Neuron (in vitro differentiated cells): ENCODE measurements around the gene LRRC42.

Experiments
- H2AFZ ChIP-seq: one replicate; pipeline ENCODE4 v1.6.1; 2013; ENCODE audit warnings: low read depth, mild to moderate bottlenecking, inconsistent platforms, low read length, moderate library complexity
- H3K27me3 ChIP-seq: one replicate; pipeline ENCODE4 v1.6.1; 2013; ENCODE audit warnings: low read length; ENCODE audit not compliant: insufficient read depth
- H3K36me3 ChIP-seq: one replicate; pipeline ENCODE4 v1.6.1; 2013; ENCODE audit warnings: low read length; ENCODE audit not compliant: insufficient read depth
- H3K4me1 ChIP-seq: one replicate; pipeline ENCODE4 v1.6.1; 2013; ENCODE audit warnings: low read length; ENCODE audit not compliant: insufficient read depth
- H3K4me3 ChIP-seq: 2 replicates; pipeline ENCODE4 v1.5.1; 2013; ENCODE audit warnings: mild to moderate bottlenecking, low read length, moderate library complexity
- H3K9me3 ChIP-seq: one replicate; pipeline ENCODE4 v1.6.1; 2013; ENCODE audit warnings: low read length

The LRRC42 gene

GRCh38 chr1:54008876-54009275 lies 62.7 kb downstream of the LRRC42 start:
- Histone ChIP-seq H3K4me1 (no peaks in the 10 kb centered on the region), H2AFZ (no peak overlapping the region), H3K9me3 (no peaks in the 10 kb centered on the region), H3K27me3 (peaks cover 10% of the 10 kb centered on the region), H3K36me3 (no peaks in the 10 kb centered on the region), H3K4me3 (no peak overlapping the region)

DNA sequence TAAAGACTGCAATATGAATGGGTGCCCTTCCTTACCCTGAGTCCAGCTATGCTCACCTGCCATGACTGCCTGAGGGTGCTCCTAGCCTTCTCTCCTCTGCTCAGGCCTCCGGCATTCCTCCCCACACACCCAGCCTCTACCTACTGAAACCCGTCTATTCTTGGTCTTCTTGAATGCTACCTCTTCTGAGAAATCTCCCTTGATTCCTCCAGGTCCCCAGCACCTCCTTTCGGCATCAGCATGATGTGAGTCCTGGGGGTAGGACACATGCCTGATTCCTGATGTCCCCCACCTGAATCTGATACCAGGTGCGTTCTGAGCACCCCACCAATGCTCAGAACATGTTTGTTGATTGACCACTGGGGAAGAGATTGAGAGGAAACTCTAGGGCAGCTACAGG lies 63.3 kb downstream of the LRRC42 start:
- Histone ChIP-seq H3K27me3 (peaks cover 10% of the 10 kb centered on the region), H2AFZ (no peak overlapping the region), H3K9me3 (no peaks in the 10 kb centered on the region), H3K4me1 (no peaks in the 10 kb centered on the region), H3K36me3 (no peaks in the 10 kb centered on the region), H3K4me3 (no peak overlapping the region)

GRCh38 chr1:54010415-54011117 lies 64.4 kb downstream of the LRRC42 start:
- H3K4me3 ChIP-seq = no peak overlapping the region
- peaks cover 10% of the 10 kb centered on the region for H3K27me3 ChIP-seq
- H2AFZ ChIP-seq = no peak overlapping the region
- no peaks in the 10 kb centered on the region for H3K4me1 ChIP-seq
- no peaks in the 10 kb centered on the region for H3K9me3 ChIP-seq
- H3K36me3 ChIP-seq = no peaks in the 10 kb centered on the region

DNA sequence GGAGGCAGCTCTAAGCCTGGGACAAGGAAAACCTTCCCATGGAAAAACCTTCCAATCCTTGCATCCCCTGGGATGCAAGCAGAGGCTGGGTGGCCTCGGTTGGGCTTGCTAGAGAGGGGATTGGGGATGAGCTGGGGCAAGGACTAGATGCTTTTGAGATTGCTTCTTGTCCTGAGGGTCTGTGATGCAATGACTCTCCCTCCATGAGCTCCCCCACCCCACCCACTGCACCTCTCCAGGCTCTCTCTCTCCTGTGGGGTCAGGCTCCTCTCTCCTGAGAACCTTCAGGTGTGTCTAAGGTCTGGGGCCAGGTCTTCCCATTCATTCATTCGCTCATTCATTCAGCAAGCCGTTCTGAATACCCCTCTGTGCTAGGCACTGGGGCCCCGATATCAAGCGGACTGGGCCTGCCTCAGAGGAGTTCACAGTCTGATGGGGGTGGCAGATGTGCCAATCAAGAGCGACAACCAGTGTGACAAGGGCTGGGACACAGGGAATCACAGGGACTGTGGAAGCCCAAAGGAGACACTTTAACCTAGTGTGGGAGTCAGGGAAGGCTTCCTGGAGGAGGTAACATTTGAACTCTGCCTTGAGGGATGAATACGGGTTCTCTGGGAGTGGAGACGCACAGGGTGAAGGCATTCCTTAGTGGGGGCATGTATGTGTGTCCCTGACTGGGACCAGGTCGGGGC lies 65.3 kb downstream of the LRRC42 start:
- Histone ChIP-seq H2AFZ (no peak overlapping the region), H3K36me3 (no peaks in the 10 kb centered on the region), H3K4me3 (no peak overlapping the region), H3K27me3 (peaks cover 12% of the 10 kb centered on the region), H3K4me1 (peaks cover 4% of the 10 kb centered on the region), H3K9me3 (no peaks in the 10 kb centered on the region)

GRCh38 chr1:54012008-54012325 lies 65.8 kb downstream of the LRRC42 start:
- H3K4me3 ChIP-seq = no peak overlapping the region
- H2AFZ ChIP-seq = no peak overlapping the region
- H3K9me3 ChIP-seq = no peaks in the 10 kb centered on the region
- no peaks in the 10 kb centered on the region for H3K36me3 ChIP-seq
- peaks cover 12% of the 10 kb centered on the region for H3K27me3 ChIP-seq
- H3K4me1 ChIP-seq = peaks cover 6% of the 10 kb centered on the region

DNA sequence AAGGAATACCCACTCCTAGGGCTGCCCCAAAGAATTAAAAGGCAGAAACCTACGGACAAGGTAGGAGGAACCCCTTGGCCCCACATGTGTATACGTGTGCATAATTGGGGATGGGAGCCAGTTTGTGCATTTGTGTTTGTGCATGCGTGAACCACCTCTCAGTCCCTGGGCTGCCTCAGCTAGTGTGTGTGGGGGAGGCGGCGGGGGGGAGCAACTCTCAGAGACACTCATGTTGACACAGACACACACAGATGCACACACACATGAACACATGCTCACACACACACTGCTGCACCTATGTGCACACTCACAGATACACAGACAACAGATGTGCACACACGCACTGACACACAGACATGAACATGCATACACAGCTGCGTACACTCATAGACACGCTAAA lies 66.7 kb downstream of the LRRC42 start:
- peaks cover 6% of the 10 kb centered on the region for H3K4me1 ChIP-seq
- peaks cover 17% of the 10 kb centered on the region for H3K27me3 ChIP-seq
- H3K36me3 ChIP-seq = no peaks in the 10 kb centered on the region
- H3K4me3 ChIP-seq = no peak overlapping the region
- no peaks in the 10 kb centered on the region for H3K9me3 ChIP-seq
- no peak overlapping the region for H2AFZ ChIP-seq

DNA sequence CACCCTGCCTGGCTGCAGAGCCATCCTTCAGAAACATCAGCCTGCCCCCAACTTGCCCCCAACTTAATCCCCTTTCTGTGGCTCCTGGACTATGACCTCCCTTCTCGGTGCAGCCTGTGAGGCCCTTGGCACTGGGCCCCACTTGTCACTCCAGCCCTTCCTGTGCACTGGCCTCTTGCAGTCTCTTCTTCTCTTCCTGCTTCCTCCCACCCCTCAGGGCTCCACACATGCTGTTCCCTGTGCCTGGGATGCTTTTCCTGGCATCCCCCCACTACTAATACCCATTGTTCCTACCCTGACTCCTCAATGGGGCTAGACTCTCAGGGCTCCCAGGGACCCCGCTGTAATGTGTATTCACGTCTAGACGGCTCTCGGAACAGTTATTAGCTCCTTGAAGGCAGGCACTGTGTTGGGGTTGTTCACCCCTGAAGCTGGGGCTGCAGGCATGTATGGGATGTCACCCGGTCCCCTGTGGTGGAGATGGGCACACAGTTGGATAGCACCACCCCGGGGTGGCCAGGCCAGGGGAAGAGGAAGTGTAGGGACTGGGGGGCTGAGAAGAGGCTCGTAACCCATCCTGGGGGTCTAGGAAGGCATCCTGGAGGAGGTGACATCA lies 67.4 kb downstream of the LRRC42 start:
- Histone ChIP-seq H3K4me1 (peaks cover 6% of the 10 kb centered on the region), H3K9me3 (no peaks in the 10 kb centered on the region), H3K36me3 (no peaks in the 10 kb centered on the region), H3K4me3 (no peak overlapping the region), H3K27me3 (peaks cover 17% of the 10 kb centered on the region), H2AFZ (no peak overlapping the region)

- Histone ChIP-seq H2AFZ (no peak overlapping the region), H3K4me3 (no peak overlapping the region), H3K27me3 (peaks cover 18% of the 10 kb centered on the region), H3K9me3 (no peaks in the 10 kb centered on the region), H3K36me3 (no peaks in the 10 kb centered on the region), H3K4me1 (peaks cover 6% of the 10 kb centered on the region)
These were observed 68.0 kb downstream of the LRRC42 start for GRCh38 chr1:54014009-54014629.

DNA sequence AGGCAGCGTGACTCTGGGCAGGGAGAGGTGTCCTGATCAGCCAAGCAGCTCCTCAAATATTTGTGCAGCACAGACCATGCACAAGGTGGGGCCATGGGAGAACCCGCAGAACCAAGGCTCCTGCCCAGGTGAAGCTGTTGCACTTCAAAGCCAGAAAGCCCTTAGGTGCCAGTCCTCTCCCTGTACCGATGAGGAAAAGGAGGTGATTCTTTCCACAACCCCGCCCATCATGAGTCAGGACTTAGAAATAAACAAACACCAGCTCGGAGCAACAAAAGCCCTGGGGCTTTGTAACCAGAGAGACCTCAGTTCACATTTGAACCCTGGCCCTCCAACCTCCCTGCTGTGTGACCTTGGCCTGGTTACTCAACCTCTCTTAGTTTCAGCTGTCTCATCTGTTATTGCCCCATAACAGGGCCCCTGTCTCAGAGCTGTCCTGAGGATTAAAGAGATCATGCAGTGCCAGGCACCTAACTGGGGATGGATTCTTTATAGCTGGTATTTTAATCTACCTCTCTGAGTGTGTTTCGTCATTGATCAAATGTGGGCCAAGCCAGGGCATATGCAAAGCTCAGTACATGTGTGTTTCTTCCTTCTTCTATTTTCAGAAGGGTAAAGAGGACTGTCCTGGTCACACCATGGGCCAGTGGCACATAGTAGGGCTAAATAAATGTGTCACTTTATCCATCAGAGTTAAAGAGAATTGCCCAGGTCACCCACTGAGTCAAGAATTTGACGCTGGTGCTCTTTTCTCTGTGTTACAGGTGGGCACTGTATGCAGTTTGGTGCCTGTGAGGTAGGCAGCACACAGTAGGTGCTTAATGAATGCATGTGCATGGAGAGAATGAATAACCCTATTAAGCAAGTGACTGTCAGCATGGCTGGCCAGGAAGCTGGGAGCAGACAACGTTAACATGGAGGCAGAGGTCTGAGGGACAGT lies 70.5 kb downstream of the LRRC42 start:
- H3K36me3 ChIP-seq = no peaks in the 10 kb centered on the region
- H3K27me3 ChIP-seq = peaks cover 20% of the 10 kb centered on the region
- no peaks in the 10 kb centered on the region for H3K9me3 ChIP-seq
- H3K4me3 ChIP-seq = no peak overlapping the region
- H2AFZ ChIP-seq = no peak overlapping the region
- peaks cover 6% of the 10 kb centered on the region for H3K4me1 ChIP-seq
